HUES64 (cell line): ENCODE data around the gene USP31.

ENCODE experiments used
- H3K27ac ChIP-seq: 2 replicates; pipeline ENCODE4 v1.7.0; 2013; ENCODE audit warnings: low read depth, low read length, inconsistent platforms
- H3K27me3 ChIP-seq: 2 replicates; pipeline ENCODE4 v1.6.1; 2013; ENCODE audit warnings: mild to moderate bottlenecking, low read length; ENCODE audit not compliant: insufficient read depth
- H3K36me3 ChIP-seq: 2 replicates; pipeline ENCODE4 v1.6.1; 2013; ENCODE audit warnings: mild to moderate bottlenecking, low read length; ENCODE audit not compliant: insufficient read depth
- H3K4me1 ChIP-seq: 2 replicates; pipeline ENCODE4 v1.6.1; 2013; ENCODE audit warnings: mild to moderate bottlenecking, low read length, moderate library complexity; ENCODE audit not compliant: insufficient read depth
- H3K4me3 ChIP-seq: 2 replicates; pipeline ENCODE4 v1.5.1; 2013; ENCODE audit warnings: mild to moderate bottlenecking, low read length, moderate library complexity
- H3K9ac ChIP-seq: 2 replicates; pipeline ENCODE4 v1.6.1; 2013; ENCODE audit warnings: mild to moderate bottlenecking, low read depth, low read length
- H3K9me3 ChIP-seq: 2 replicates; pipeline ENCODE4 v1.6.1; 2013; ENCODE audit warnings: low read depth, low read length; ENCODE audit not compliant: insufficient read depth
- WGBS: fragments of 150-250, 120-280 bp; methylation state at CpG from one replicate; pipeline ENCODE4 v1.1.7; 2013; ENCODE audit warnings: missing lambda C conversion rate; 5-methylcytosine and 5-hydroxymethylcytosine counted together

USP31 gene

DNA sequence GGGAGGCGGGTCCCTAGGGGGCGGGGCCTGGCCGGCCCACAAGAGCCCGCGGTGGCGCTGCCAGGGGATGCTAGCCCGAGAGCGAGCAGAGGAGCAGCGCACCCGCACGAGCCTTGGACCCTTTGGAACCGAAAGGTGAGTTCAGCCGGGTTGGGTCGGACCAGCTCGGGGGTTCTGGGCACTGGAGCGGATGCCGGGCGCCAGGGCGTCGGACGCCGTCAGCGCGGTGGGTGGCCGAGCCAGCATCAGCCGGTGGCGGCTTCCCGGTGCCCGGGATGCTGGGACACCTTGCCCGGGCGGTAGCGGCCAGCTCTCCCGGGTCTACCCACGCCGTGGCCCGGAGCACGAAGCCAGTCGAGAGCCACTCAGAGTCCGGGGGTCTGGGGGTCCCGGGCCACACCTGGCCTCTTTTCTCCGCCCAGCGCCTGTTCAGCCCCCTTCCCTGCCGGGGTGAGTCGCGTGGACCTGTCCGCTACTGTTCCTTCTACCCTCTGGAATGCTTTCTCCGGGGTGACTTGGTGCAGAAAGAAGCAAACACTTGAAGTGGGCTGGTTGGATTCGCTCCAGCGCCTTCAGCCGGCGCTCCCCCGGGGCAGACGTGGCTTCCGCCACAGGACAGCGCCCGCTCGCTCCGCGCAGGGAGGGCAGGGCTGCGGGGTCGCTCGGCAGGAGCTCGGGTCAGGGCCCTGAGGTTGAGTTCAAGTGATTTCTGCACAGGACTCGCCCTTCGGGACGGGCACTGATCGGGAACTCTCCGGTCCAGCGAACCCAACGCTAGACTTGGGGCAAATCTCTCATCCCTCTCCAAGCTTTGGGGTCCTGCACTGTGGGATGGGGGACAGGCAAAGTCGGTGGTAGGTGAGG lies 33.7 kb upstream of the USP31 start, which contains the start of gene SCNN1G:
SCNN1G (plus strand) TSS at position 67 of the 864 bp plus-strand sequence. CDS start 3,527 bp downstream, outside the sequence.
- WGBS = 4% methylated on average over 71 of the region's 71 CpGs
- Histone ChIP-seq H3K36me3 (no peaks in the 10 kb centered on the region), H3K9me3 (no peaks in the 10 kb centered on the region), H3K27me3 (peaks cover 48% of the 10 kb centered on the region), H3K9ac (no peak within 1 kb of the TSS), H3K27ac (no peak within 1 kb of the TSS), H3K4me3 (peak within 1 kb of the TSS; percentile 66), H3K4me1 (no peaks in the 10 kb centered on the region)

DNA sequence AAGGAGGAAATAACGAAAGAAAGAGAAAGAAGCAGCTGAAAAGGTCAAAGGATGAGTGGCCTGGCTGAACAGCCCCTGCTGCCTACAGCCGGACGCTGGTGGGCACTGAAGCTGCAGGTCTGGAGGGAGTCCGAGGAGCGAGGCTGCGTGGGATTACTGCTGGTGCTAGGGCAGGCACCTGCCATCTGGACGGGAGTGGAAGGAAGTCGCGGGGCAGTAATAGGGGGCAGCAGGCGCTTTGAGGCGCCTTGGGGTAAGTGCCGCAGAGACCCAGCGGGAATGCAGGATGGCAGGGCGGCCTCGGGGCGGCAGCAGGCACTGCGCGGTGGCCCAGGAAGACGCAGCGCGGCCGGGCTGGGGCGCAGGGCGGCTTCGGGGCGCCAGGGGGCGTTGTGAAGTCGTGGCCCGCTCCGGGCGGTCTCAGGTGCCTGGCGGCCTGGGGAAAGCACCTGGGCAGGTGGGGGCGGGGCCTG lies 33.0 kb upstream of the USP31 start:
- Histone ChIP-seq H3K27ac (no peak overlapping the region), H3K9ac (no peak overlapping the region), H3K4me3 (peak overlapping the region; percentile 66), H3K36me3 (no peaks in the 10 kb centered on the region), H3K27me3 (peaks cover 48% of the 10 kb centered on the region), H3K4me1 (no peaks in the 10 kb centered on the region), H3K9me3 (no peaks in the 10 kb centered on the region)
- WGBS = 7% methylated on average over 33 of the region's 33 CpGs

DNA sequence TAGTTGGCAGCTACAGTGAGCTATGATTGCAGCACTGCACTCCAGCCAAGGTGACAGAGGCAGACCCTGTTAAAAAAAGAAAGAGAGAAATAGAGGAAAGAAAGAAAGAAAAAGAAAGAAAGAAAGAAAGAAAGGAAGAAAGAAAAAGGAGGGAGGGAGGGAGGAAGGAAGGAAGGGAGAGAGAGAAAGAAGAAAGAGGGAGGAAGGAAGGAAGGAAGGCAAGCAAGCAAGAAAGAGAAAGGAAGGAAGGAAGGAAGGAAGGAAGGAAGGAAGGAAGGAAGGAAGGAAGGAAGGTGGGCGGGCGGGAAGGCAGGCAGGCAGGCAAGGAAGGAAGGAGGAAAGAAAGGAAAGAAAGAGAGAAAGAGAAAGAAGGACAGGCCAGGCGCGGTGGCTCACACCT lies 32.3 kb upstream of the USP31 start:
- no peak overlapping the region for H3K4me3 ChIP-seq
- H3K4me1 ChIP-seq = no peaks in the 10 kb centered on the region
- no peak overlapping the region for H3K27ac ChIP-seq
- no peaks in the 10 kb centered on the region for H3K9me3 ChIP-seq
- H3K36me3 ChIP-seq = no peaks in the 10 kb centered on the region
- 91% methylated on average over 4 of the region's 4 CpGs for WGBS
- peaks cover 48% of the 10 kb centered on the region for H3K27me3 ChIP-seq
- H3K9ac ChIP-seq = no peak overlapping the region

DNA sequence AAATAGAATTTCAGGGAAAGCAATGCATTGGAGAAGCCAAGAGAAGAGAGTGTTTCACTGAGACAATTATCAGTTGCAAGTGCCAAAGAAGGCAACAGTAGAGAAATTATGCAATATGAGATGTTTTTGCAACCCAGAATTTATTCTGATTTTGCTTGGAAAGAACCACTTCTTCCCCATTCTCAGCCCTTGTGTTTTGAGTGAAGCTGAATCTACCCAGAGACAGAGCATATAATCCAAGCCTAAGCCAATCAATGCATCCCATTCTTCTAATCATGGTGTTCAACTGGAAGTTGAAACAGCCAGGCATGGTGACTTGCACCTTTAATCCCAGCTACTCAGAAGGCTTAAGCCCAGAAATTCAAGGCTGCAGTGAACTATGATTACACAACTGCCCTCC lies 26.4 kb upstream of the USP31 start:
- H3K27me3 ChIP-seq = no peaks in the 10 kb centered on the region
- H3K36me3 ChIP-seq = no peaks in the 10 kb centered on the region
- no peaks in the 10 kb centered on the region for H3K9me3 ChIP-seq
- H3K4me1 ChIP-seq = no peaks in the 10 kb centered on the region
- no peak overlapping the region for H3K4me3 ChIP-seq
- no peak overlapping the region for H3K27ac ChIP-seq
- no peak overlapping the region for H3K9ac ChIP-seq

DNA sequence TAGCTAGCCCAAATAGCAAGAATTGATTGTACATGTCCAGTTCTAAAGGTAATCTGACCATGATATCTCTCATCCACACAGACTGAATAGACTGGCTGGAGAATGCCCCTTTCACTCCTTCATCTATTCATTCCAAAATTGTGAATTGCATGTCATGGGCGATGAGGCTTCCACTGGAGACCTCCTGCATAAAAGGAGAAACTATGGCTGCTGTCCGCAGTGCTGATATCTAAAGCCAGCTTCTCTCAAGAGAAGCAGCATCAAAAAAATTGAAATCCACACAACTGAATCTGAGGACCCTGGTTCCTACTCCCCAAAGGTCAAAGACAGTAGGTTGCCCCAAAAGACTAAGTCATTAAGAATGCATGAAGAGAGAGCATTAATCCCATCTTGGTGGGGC lies 25.4 kb upstream of the USP31 start:
- no peaks in the 10 kb centered on the region for H3K27me3 ChIP-seq
- H3K4me3 ChIP-seq = no peak overlapping the region
- no peaks in the 10 kb centered on the region for H3K9me3 ChIP-seq
- WGBS = 54% methylated on average over 2 of the region's 2 CpGs
- no peaks in the 10 kb centered on the region for H3K4me1 ChIP-seq
- no peaks in the 10 kb centered on the region for H3K36me3 ChIP-seq
- no peak overlapping the region for H3K27ac ChIP-seq
- no peak overlapping the region for H3K9ac ChIP-seq

DNA sequence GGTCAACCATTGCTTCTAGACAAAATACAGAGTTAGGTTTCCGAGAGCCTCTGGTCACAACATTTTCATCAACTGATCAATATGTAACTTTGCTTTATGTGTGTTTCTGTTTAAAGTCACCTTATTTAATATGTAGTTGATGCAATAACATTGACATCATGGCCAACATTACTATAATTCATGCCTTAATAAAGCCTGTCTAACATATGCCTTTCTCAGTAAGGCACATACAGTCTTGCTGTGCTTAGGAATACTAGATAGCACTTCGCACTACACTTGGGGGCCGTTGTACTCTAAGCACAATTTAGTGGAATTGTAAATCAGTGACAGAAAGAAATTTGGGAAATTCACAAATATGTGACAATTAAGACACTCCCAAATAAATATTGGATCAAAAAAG lies 23.7 kb upstream of the USP31 start:
- WGBS = 75% methylated on average over 3 of the region's 3 CpGs
- Histone ChIP-seq H3K36me3 (no peaks in the 10 kb centered on the region), H3K9ac (no peak overlapping the region), H3K27ac (no peak overlapping the region), H3K27me3 (no peaks in the 10 kb centered on the region), H3K9me3 (no peaks in the 10 kb centered on the region), H3K4me1 (no peaks in the 10 kb centered on the region), H3K4me3 (no peak overlapping the region)

DNA sequence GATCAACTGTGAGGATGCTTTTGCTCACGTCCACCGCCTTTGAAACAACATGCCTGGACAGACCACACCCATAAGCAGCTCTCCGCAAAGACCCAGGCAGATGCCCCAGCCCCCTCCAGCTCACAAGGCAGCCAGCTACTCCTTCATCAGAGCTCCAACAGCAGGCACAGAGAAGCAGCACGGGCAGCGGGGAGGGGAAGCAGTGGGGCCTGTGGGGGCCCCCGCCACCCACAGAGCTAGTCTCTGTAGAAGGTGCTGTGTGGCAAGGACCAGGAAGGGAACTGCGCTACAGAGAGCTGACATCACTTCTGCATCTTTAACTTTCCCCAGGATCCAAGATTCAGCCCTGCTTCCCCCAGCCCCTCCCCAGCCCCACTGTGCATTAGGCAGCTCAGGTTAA lies 23.3 kb upstream of the USP31 start:
- no peaks in the 10 kb centered on the region for H3K27me3 ChIP-seq
- H3K4me1 ChIP-seq = no peaks in the 10 kb centered on the region
- no peaks in the 10 kb centered on the region for H3K36me3 ChIP-seq
- 69% methylated on average over 7 of the region's 7 CpGs for WGBS
- H3K9me3 ChIP-seq = no peaks in the 10 kb centered on the region
- no peak overlapping the region for H3K9ac ChIP-seq
- H3K4me3 ChIP-seq = no peak overlapping the region
- no peak overlapping the region for H3K27ac ChIP-seq

DNA sequence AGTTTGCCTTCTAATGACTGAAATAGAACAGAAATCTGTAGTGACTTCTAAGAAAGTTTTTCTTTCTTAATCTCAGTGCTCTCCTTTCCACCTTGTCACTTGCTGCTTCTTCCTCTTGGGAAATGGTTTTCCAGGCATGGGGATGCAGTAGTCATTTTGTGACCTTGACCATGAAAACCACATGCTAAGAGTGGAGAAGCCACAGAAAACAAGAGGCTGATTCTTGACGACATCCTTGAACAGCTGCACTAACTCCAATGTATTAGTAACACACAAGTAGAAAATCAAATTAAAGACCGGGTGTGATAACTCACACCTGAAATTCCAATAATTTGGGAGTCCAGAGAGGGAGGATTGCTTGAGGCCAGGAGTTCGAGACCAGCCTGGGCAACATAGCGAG lies 15.5 kb upstream of the USP31 start:
- H3K27me3 ChIP-seq = no peaks in the 10 kb centered on the region
- H3K9me3 ChIP-seq = 0 out of 2 replicates have a peak, but pooled peaks cover 2% of the 10 kb centered on the region
- H3K27ac ChIP-seq = no peak overlapping the region
- H3K4me3 ChIP-seq = no peak overlapping the region
- H3K9ac ChIP-seq = no peak overlapping the region
- 76% methylated on average over 3 of the region's 4 CpGs for WGBS
- no peaks in the 10 kb centered on the region for H3K4me1 ChIP-seq
- no peaks in the 10 kb centered on the region for H3K36me3 ChIP-seq

DNA sequence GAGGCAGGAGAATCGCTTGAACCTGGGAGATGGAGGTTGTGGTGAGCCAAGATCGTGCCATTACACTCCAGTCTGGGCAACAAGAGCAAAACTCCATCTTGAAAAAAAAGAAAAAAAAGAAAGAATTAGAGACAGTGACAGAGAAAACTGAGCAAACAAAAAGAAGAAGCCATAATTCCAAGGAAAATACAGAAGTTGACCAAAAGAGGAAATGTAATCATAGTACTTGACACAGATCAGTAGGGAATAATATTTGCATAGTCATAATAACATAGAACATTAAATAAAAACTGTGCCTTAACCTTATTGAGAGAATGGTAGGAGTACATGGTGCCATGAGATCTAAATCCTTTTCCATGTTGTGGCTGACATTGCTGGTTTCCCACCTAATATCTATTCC lies 14.7 kb upstream of the USP31 start:
- H3K4me3 ChIP-seq = no peak overlapping the region
- no peak overlapping the region for H3K27ac ChIP-seq
- WGBS = 100% methylated on average over 2 of the region's 2 CpGs
- H3K4me1 ChIP-seq = no peaks in the 10 kb centered on the region
- 0 out of 2 replicates have a peak, but pooled peaks cover 2% of the 10 kb centered on the region for H3K9me3 ChIP-seq
- no peaks in the 10 kb centered on the region for H3K36me3 ChIP-seq
- no peaks in the 10 kb centered on the region for H3K27me3 ChIP-seq
- H3K9ac ChIP-seq = no peak overlapping the region

DNA sequence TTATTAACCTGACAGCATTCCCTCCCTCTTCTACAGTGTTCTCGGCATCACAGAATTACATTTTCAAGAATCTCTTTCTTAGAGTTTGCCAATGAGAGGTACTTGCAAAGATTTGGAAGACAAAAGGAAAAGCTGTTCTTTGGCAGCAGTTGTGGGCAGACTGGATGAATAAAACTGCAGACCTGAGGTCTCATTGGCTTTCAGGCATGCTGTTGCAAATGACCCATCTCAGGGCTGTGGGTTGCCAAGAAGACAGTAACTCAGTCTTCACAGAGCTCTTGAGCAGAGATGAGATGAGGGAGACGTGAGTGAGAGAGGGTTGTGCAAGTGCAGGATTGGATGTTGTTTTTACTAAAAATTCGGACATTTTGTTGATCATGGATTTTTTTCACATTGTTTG lies 11.3 kb upstream of the USP31 start:
- no peak overlapping the region for H3K27ac ChIP-seq
- 0 out of 2 replicates have a peak, but pooled peaks cover 2% of the 10 kb centered on the region for H3K9me3 ChIP-seq
- H3K4me1 ChIP-seq = no peaks in the 10 kb centered on the region
- no peak overlapping the region for H3K9ac ChIP-seq
- WGBS = 66% methylated on average over 3 of the region's 3 CpGs
- H3K36me3 ChIP-seq = no peaks in the 10 kb centered on the region
- no peak overlapping the region for H3K4me3 ChIP-seq
- no peaks in the 10 kb centered on the region for H3K27me3 ChIP-seq

DNA sequence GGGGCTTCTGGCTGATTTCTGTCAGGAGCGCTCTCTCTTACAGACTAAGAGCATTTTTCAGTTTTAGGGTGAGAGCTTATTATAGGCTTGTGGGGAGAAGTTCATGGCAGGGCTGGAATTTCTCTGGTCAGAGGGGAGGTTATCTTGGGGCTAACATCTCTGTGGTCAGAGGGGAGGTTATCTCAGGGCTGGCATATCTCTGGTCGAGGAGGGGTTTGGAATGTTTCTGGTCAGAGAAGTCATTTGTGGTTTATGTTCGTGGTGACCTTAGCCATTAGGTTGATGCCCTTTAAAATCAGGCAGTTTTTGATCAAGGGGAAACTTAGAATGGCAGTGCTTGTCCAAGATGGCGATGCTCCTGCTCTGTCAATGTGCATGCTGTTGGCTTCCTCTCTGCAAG lies 10.8 kb upstream of the USP31 start:
- Histone ChIP-seq H3K4me1 (no peaks in the 10 kb centered on the region), H3K36me3 (no peaks in the 10 kb centered on the region), H3K27me3 (no peaks in the 10 kb centered on the region), H3K9me3 (0 out of 2 replicates have a peak, but pooled peaks cover 2% of the 10 kb centered on the region), H3K4me3 (no peak overlapping the region), H3K9ac (no peak overlapping the region), H3K27ac (no peak overlapping the region)
- WGBS = 94% methylated on average over 4 of the region's 4 CpGs
